T47D (cell line): Measurements from ENCODE around the gene ARPC5L.
A peak's percentile ranks its signal among the peaks of the same experiment; 100 is the strongest.

ENCODE experiments used
- DNase-seq, 2 experiments: peaks; one replicate each; pipeline versions ENCODE4 v3.0.0 to v3.0.0-alpha.2; 2011 to 2012; ENCODE audit warnings: low read depth in 1 of 2, low spot score in 1 of 2
- JUND ChIP-seq: IDR thresholded peaks from 2 replicates; pipeline ENCODE4 v1.6.1; 2012; ENCODE audit warnings: low read depth
- in situ Hi-C: cut with HindIII; loops from 2 replicates; pipeline ENCODE4 v1.10.0; 2016; ENCODE audit warnings: low sequenced_read_pairs, low pct_unique_long_range_greater_than_20kb

Gene ARPC5L

GRCh38 chr9:124860582-124861341, 1.2 kb upstream of the ARPC5L start:
- in situ Hi-C loops, result no loop called here
- TF ChIP-seq JUND, result no peak
- DNase-seq, result no peak

- TF ChIP-seq JUND, result no peak
- in situ Hi-C loops, result no loop called here
- DNase-seq, result no peak
Measured at GRCh38 chr9:124863371-124863871, 1.5 kb downstream of the ARPC5L start.

GRCh38 chr9:124868511-124869465, 6.9 kb downstream of the ARPC5L start:
- DNase-seq, result peak; percentile 96 to 98
- no peak for TF ChIP-seq JUND
- in situ Hi-C loops, result no loop called here

GRCh38 chr9:124869466-124869985, 7.6 kb downstream of the ARPC5L start:
- in situ Hi-C loops, result no loop called here
- no peak for TF ChIP-seq JUND
- DNase-seq, result no peak

- DNase-seq, result peak in 1 of 2 experiments; percentile 65
- TF ChIP-seq JUND, result no peak
- in situ Hi-C loops, result no loop called here
Measured at GRCh38 chr9:124869986-124870560, 8.1 kb downstream of the ARPC5L start.

- in situ Hi-C loops, result no loop called here
- no peak for TF ChIP-seq JUND
- no peak for DNase-seq
Measured at GRCh38 chr9:124870723-124871122, 8.8 kb downstream of the ARPC5L start.

- in situ Hi-C loops, result no loop called here
Measured at GRCh38 chr9:124871156-124871561, 9.2 kb downstream of the ARPC5L start.

GRCh38 chr9:124873664-124874063, 11.7 kb downstream of the ARPC5L start:
- in situ Hi-C loops, result no loop called here

More at GRCh38 chr9:124871156-124871561, 9.2 kb downstream of the ARPC5L start:
- DNase-seq, result no peak
- no peak for TF ChIP-seq JUND

GRCh38 chr9:124875501-124875900, 13.6 kb downstream of the ARPC5L start:
- no peak for TF ChIP-seq JUND
- DNase-seq, result no peak
- in situ Hi-C loops, result no loop called here

More at GRCh38 chr9:124873664-124874063, 11.7 kb downstream of the ARPC5L start:
- DNase-seq, result no peak
- TF ChIP-seq JUND, result no peak

GRCh38 chr9:124877021-124877782, 15.3 kb downstream of the ARPC5L start:
- DNase-seq, result no peak
- no peak for TF ChIP-seq JUND
- in situ Hi-C loops, result no loop called here

GRCh38 chr9:124878021-124878420, 16.1 kb downstream of the ARPC5L start:
- DNase-seq, result no peak
- in situ Hi-C loops, result no loop called here
- TF ChIP-seq JUND, result no peak
